ENCODE measurements around the gene GAB2.

DNA sequence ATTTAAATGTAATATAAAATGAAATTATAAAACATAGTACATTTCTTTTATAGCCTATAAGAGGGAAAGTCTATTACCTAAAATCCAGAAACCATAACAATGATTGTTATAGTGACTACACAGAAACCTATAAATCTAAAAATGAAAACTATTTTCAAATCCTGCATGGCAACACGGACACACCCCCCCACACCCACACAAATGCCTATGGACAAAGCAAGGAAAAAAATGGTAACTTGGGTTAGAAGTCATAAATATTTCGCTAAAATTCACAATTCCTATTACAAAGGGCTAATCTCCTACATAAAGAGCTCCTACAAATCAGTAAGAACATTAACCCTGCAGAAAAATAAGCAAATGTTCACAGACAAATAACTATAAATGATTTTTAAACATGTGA lies 56.4 kb downstream of the GAB2 start:
- TF ChIP-seq, protein P1, sequence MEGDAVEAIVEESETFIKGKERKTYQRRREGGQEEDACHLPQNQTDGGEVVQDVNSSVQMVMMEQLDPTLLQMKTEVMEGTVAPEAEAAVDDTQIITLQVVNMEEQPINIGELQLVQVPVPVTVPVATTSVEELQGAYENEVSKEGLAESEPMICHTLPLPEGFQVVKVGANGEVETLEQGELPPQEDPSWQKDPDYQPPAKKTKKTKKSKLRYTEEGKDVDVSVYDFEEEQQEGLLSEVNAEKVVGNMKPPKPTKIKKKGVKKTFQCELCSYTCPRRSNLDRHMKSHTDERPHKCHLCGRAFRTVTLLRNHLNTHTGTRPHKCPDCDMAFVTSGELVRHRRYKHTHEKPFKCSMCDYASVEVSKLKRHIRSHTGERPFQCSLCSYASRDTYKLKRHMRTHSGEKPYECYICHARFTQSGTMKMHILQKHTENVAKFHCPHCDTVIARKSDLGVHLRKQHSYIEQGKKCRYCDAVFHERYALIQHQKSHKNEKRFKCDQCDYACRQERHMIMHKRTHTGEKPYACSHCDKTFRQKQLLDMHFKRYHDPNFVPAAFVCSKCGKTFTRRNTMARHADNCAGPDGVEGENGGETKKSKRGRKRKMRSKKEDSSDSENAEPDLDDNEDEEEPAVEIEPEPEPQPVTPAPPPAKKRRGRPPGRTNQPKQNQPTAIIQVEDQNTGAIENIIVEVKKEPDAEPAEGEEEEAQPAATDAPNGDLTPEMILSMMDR (IDR thresholded peaks at IDR 0.05), result no peak
- TF ChIP-seq POLR2A (IDR thresholded peaks at IDR 0.05), result no peak
